Right lobe of liver (tissue), 4 donors: ENCODE measurements around the gene ATPAF2.

ENCODE experiments used
- CTCF ChIP-seq, 4 donors: fragments of 200-600 bp in 3 of 4; fragments of 450-650 bp in 1 of 4; IDR thresholded peaks; one replicate each; pipeline versions ENCODE4 v1.5.1 to v1.8.0; 2016 to 2022; ENCODE audit warnings: antibody characterized with exemption in 4 of 4, mild to moderate bottlenecking in 2 of 4
- POLR2A ChIP-seq: fragments of 450-650 bp; IDR thresholded peaks from one replicate; pipeline ENCODE4 v1.6.1; 2017; ENCODE audit warnings: antibody characterized with exemption, mild to moderate bottlenecking
- donor health status: DM: no; HTN: no; CAD: no.
- donor health status: DM: no; HTN: no; CAD: no.
- donor health status: DM: no; HTN: yes; CAD: no.

- TF ChIP-seq CTCF (IDR thresholded peaks at IDR 0.05) (no peak), POLR2A (no peak)
Observed at GRCh38 chr17:18037486-18037885, 1.5 kb downstream of the ATPAF2 start.
